ENCODE results near the gene SWT1.

DNA sequence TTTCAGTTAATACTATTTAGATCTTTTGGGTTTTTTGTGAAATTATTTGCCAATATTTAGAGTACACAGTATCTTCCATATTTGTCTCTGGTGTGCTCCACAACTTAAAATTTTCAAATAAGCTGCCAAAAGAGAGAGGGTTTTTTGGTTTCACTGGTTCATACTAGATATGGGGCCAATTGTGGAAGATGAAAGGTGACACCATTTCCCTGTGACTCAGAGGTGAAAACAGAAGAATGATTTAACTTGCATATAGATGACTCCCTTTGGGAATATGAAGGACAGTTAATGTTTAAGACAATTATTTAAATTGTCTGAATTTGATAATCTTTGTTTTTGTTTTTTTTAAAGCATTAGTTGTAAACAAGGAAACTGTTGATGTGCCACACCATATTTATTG, 122.6 kb downstream of the SWT1 start:
- TF ChIP-seq EZH2 (IDR thresholded peaks at IDR 0.05; ENCODE audit: insufficient read depth, poor library complexity, severe bottlenecking) (no peak), EZH2phosphoT487 (IDR thresholded peaks at IDR 0.05; ENCODE audit: insufficient read depth, low read depth) (no peak)

Data from GM23248 (cell line).